Panc1 (cell line): ENCODE data around the gene GPC1. TPM values are rescaled to one million over a fixed set of nuclear protein-coding genes. Genes with fewer than 3 reads are reported as not detected.

Experiments
- ATAC-seq: fragments of 200-7000 bp; cut with Tn5 transposase; 2 replicates; pipeline ENCODE4 v1.9.1; 2020; ENCODE audit warnings: mild to moderate bottlenecking, moderate library complexity
- BruUV-seq: library from RNA; stranded (reverse); fragments of 400-500 nt; replicated peaks from 2 replicates; lab custom pipeline; 2021; lab: Mats Ljungman, UMichigan
- CTCF ChIA-PET: fragments of 300-600 bp; sonication (Branson Sonifier 250); formaldehyde crosslinking; loops from one replicate; lab custom pipeline; 2022; ENCODE audit warnings: antibody characterized with exemption; lab: Charles Lee
- POLR2A ChIA-PET: fragments of 300-600 bp; sonication (Branson Sonifier 250); formaldehyde crosslinking; loops from one replicate; lab custom pipeline; 2022; ENCODE audit warnings: antibody characterized with exemption; lab: Charles Lee
- DNase-seq: peaks from one replicate; pipeline ENCODE4 v3.0.0-alpha.2; 2010; ENCODE audit warnings: low read depth, low spot score
- H3K27ac ChIP-seq: 2 replicates; pipeline ENCODE4 v1.5.1; 2011; ENCODE audit warnings: mild to moderate bottlenecking, low read length, inconsistent platforms
- H3K27me3 ChIP-seq: fragments of 200-500 bp; sonication (Bioruptor generic); 2 replicates; pipeline ENCODE4 v1.6.0; 2014; ENCODE audit warnings: low read length, inconsistent platforms; ENCODE audit not compliant: control insufficient read depth, insufficient read depth
- H3K36me3 ChIP-seq: fragments of 200-500 bp; sonication (Bioruptor generic); 2 replicates; pipeline ENCODE4 v1.5.1; 2014; ENCODE audit warnings: inconsistent platforms, mild to moderate bottlenecking, low read length, moderate library complexity; ENCODE audit not compliant: control insufficient read depth, insufficient read depth
- H3K4me1 ChIP-seq: 2 replicates; pipeline ENCODE4 v1.5.1; 2011; ENCODE audit warnings: inconsistent platforms, mild to moderate bottlenecking, low read length, moderate library complexity; ENCODE audit not compliant: control insufficient read depth, insufficient read depth
- H3K4me3 ChIP-seq, 2 experiments: 2 replicates each; pipeline ENCODE4 v1.5.1; 2011 to 2012; ENCODE audit warnings: low read depth in 2 of 2, low read length in 2 of 2, mild to moderate bottlenecking in 2 of 2, inconsistent platforms in 1 of 2, moderate library complexity in 1 of 2
- H3K9me3 ChIP-seq: fragments of 200-500 bp; sonication (Bioruptor generic); 2 replicates; pipeline ENCODE4 v1.5.1; 2014; ENCODE audit warnings: low read depth, mild to moderate bottlenecking, inconsistent platforms, low read length, moderate library complexity; ENCODE audit not compliant: control insufficient read depth, insufficient read depth
- CTCF ChIP-seq: fragments of 450-650 bp; IDR thresholded peaks from 2 replicates; pipeline ENCODE4 v1.5.1; 2017; ENCODE audit warnings: mild to moderate bottlenecking
- POLR2AphosphoS5 ChIP-seq: IDR thresholded peaks from 2 replicates; pipeline ENCODE4 v1.6.1; 2012; ENCODE audit warnings: mild to moderate bottlenecking, low read depth, low read length, moderate library complexity
- REST ChIP-seq, 2 experiments: IDR thresholded peaks; 2 replicates each; pipeline ENCODE4 v1.6.1; 2011 to 2012; ENCODE audit warnings: low read depth in 2 of 2, control low read depth in 1 of 2, low read length in 1 of 2, mild to moderate bottlenecking in 1 of 2, moderate library complexity in 1 of 2; ENCODE audit not compliant: insufficient read depth in 1 of 2
- SIN3A ChIP-seq: IDR thresholded peaks from 2 replicates; pipeline ENCODE4 v1.6.1; 2012; ENCODE audit warnings: low read depth, mild to moderate bottlenecking, low read length, moderate library complexity, borderline replicate concordance; ENCODE audit not compliant: insufficient read depth
- TCF7L2 ChIP-seq: IDR thresholded peaks from 2 replicates; pipeline ENCODE4 v1.6.1; 2011; ENCODE audit warnings: mild to moderate bottlenecking, low read depth, low read length, inconsistent platforms
- in situ Hi-C: cut with HindIII; loops from 2 replicates; pipeline ENCODE4 v1.10.0; 2016; ENCODE audit warnings: low sequenced_read_pairs, low pct_unique_long_range_greater_than_20kb
- intact Hi-C: fragments of 100-400 bp; cut with micrococcal nuclease; formaldehyde crosslinking; loops from one replicate; pipeline ENCODE4 v1.10.0; 2022; ENCODE audit not compliant: unreplicated experiment
- total RNA-seq: library from RNA; stranded (reverse); gene quantifications from one replicate; pipeline ENCODE4 v1.2.1, GENCODE V29; 2021; ENCODE audit not compliant: unreplicated experiment

Gene GPC1
- total RNA-seq, 1 experiment from 2014 or later, result 88.7 TPM

- no peaks in the 10 kb centered on the region for H3K36me3 ChIP-seq
- no peak overlapping the region for H3K4me3 ChIP-seq
- ChIA-PET CTCF (no interaction called here), POLR2A (no interaction called here)
- ATAC-seq (no peak), DNase-seq (no peak)
- no peaks in the 10 kb centered on the region; the same call in none of the 2 replicates for H3K27me3 ChIP-seq
- H3K4me1 ChIP-seq, result no peaks in the 10 kb centered on the region
- H3K27ac ChIP-seq, result no peak overlapping the region
- intact Hi-C loops, result no loop called here
- BruUV-seq, result no TSS peak
- TF ChIP-seq REST (IDR thresholded peaks at IDR 0.05; ENCODE audit: insufficient read depth in 1 of 2, low read depth in 2 of 2, low read length in 1 of 2), result no peak
- TF ChIP-seq CTCF, result no peak
- no peak for TF ChIP-seq TCF7L2
- TF ChIP-seq POLR2AphosphoS5, result no peak
- no peak for TF ChIP-seq SIN3A
- in situ Hi-C loops, result no loop called here
- H3K9me3 ChIP-seq, result no peaks in the 10 kb centered on the region
Measured at GRCh38 chr2:240410004-240410403, 25.5 kb upstream of the GPC1 start.

GRCh38 chr2:240410808-240411207, 24.7 kb upstream of the GPC1 start:
- no peak for DNase-seq
- H3K27me3 ChIP-seq, result no peaks in the 10 kb centered on the region; the same call in none of the 2 replicates
- in situ Hi-C loops (no loop called here), intact Hi-C loops (no loop called here)
- no peak overlapping the region for H3K4me3 ChIP-seq
- POLR2A ChIA-PET, result no interaction called here
- no TSS peak for BruUV-seq
- no peak overlapping the region for H3K27ac ChIP-seq
- no peaks in the 10 kb centered on the region for H3K4me1 ChIP-seq
- CTCF ChIA-PET, result no interaction called here
- TF ChIP-seq REST (IDR thresholded peaks at IDR 0.05; ENCODE audit: insufficient read depth in 1 of 2, low read depth in 2 of 2, low read length in 1 of 2), result no peak
- TF ChIP-seq POLR2AphosphoS5, result no peak
- no peak for TF ChIP-seq SIN3A
- no peak for TF ChIP-seq CTCF
- no peak for TF ChIP-seq TCF7L2
- H3K36me3 ChIP-seq, result no peaks in the 10 kb centered on the region
- no peak for ATAC-seq
- no peaks in the 10 kb centered on the region for H3K9me3 ChIP-seq
